ENCODE results near the gene TAP1.
"Not testable (repeated sequence)": the region's sequence is repeated elsewhere in the genome, so short reads cannot be mapped to it uniquely, and the experiment has no call there.

DNA sequence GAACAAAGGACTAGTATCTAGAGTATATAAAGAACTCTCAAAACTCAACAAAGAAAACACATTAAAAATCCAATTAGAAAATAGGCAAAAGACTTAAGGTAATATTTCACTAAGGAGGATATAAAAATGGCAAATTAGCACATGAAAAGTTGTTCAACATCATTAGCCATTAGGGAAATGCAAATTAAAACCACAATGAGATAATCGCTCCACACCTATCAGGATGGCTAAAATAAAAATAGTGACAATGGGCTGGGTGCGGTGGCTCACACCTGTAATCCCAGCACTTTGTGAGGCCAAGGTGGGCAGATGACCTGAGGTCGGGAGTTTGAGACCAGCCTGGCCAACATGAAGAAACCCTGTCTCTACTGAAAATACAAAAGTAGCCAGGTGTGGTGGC lies 27.5 kb upstream of the TAP1 start:
- TF ChIP-seq, protein P1, sequence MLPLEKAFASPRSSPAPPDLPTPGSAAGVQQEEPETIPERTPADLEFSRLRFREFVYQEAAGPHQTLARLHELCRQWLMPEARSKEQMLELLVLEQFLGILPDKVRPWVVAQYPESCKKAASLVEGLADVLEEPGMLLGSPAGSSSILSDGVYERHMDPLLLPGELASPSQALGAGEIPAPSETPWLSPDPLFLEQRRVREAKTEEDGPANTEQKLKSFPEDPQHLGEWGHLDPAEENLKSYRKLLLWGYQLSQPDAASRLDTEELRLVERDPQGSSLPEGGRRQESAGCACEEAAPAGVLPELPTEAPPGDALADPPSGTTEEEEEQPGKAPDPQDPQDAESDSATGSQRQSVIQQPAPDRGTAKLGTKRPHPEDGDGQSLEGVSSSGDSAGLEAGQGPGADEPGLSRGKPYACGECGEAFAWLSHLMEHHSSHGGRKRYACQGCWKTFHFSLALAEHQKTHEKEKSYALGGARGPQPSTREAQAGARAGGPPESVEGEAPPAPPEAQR (CRISPR knock-in tag; IDR thresholded peaks at IDR 0.05) = not testable (repeated sequence)
- not testable (repeated sequence) for TF ChIP-seq ZNF121 (CRISPR knock-in tag; IDR thresholded peaks at IDR 0.05); CTCF (IDR thresholded peaks at IDR 0.05); RORB (CRISPR knock-in tag; IDR thresholded peaks at IDR 0.05); ERG (CRISPR knock-in tag; IDR thresholded peaks at IDR 0.05); FOXJ3 (CRISPR knock-in tag; IDR thresholded peaks at IDR 0.05; ENCODE audit: borderline replicate concordance)
- TF ChIP-seq, protein P2, sequence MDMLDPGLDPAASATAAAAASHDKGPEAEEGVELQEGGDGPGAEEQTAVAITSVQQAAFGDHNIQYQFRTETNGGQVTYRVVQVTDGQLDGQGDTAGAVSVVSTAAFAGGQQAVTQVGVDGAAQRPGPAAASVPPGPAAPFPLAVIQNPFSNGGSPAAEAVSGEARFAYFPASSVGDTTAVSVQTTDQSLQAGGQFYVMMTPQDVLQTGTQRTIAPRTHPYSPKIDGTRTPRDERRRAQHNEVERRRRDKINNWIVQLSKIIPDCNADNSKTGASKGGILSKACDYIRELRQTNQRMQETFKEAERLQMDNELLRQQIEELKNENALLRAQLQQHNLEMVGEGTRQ (CRISPR knock-in tag; IDR thresholded peaks at IDR 0.05) = not testable (repeated sequence)
